GM12878 (cell line): ENCODE data around the gene TYW1.
"Not testable (repeated sequence)": the region's sequence is repeated elsewhere in the genome, so short reads cannot be mapped to it uniquely, and the experiment has no call there.

Experiments used
- ATF2 ChIP-seq: IDR thresholded peaks from 2 replicates; pipeline ENCODE4 v1.6.1; 2012; ENCODE audit warnings: low read length, inconsistent platforms
- CTCF ChIP-seq, 3 experiments: IDR thresholded peaks in 2 of 3; conservative IDR thresholded peaks in 1 of 3; 2 replicates each; pipeline ENCODE4 v1.5.1; 2011; ENCODE audit warnings: low read depth in 3 of 3, low read length in 3 of 3, mild to moderate bottlenecking in 3 of 3, control low read depth in 2 of 3, moderate library complexity in 2 of 3, inconsistent platforms in 1 of 3, mixed read lengths in 1 of 3; ENCODE audit not compliant: control insufficient read depth in 2 of 3, insufficient read depth in 1 of 3; ENCODE audit errors: extremely low read depth in 1 of 3
- DPF2 ChIP-seq: fragments of 450-650 bp; IDR thresholded peaks from 2 replicates; pipeline ENCODE4 v1.6.1; 2017; ENCODE audit warnings: mild to moderate bottlenecking
- EGR1 ChIP-seq, 2 experiments: IDR thresholded peaks; 1 replicate in 1 of 2; 2 replicates in 1 of 2; pipeline ENCODE4 v1.6.1; 2011 to 2012; ENCODE audit warnings: low read depth in 2 of 2, low read length in 2 of 2, borderline replicate concordance in 1 of 2, mild to moderate bottlenecking in 1 of 2, moderate library complexity in 1 of 2
- HDGF ChIP-seq: fragments of 450-650 bp; IDR thresholded peaks from 2 replicates; pipeline ENCODE4 v1.6.1; 2016; ENCODE audit warnings: antibody characterized with exemption
- JUND ChIP-seq: IDR thresholded peaks from 2 replicates; pipeline ENCODE4 v1.6.1; 2012; ENCODE audit warnings: low read depth, mild to moderate bottlenecking, low read length, improper control_type of control experiment, moderate library complexity
- SIN3A ChIP-seq: IDR thresholded peaks from 2 replicates; pipeline ENCODE4 v1.6.1; 2012; ENCODE audit warnings: low read depth, low read length, improper control_type of control experiment
- SMC3 ChIP-seq: IDR thresholded peaks from 2 replicates; pipeline ENCODE4 v1.6.1; 2011; ENCODE audit warnings: low read length, improper control_type of control experiment, borderline replicate concordance
- ZNF622 ChIP-seq: fragments of 450-650 bp; IDR thresholded peaks from 2 replicates; pipeline ENCODE4 v1.6.1; 2017; ENCODE audit warnings: mild to moderate bottlenecking, inconsistent platforms

- TF ChIP-seq ATF2; CTCF (IDR thresholded peaks at IDR 0.05 in 2 of 3, conservative IDR thresholded peaks at IDR 0.05 in 1 of 3; ENCODE audit: control insufficient read depth in 2 of 3, extremely low read depth in 1 of 3, insufficient read depth in 1 of 3, low read depth in 3 of 3, low read length in 3 of 3); SIN3A; EGR1 (IDR thresholded peaks at IDR 0.05; ENCODE audit: borderline replicate concordance in 1 of 2, low read depth in 2 of 2, low read length in 2 of 2); DPF2; ZNF622; HDGF; SMC3; JUND: not testable (repeated sequence)
These were observed 157.7 kb downstream of the TYW1 start for GRCh38 chr7:67154374-67154773.
